Measurements from ENCODE around the gene TBC1D9B. TPM values are rescaled to one million over a fixed set of nuclear protein-coding genes. Genes with fewer than 3 reads are reported as not detected.

TBC1D9B gene
- polyA plus RNA-seq, 4 donors, result 95.6 to 112 (median 101) TPM

- no peak for DNase-seq (ENCODE audit: low read depth in 4 of 4, low spot score in 3 of 4)
Measured at GRCh38 chr5:179822444-179822990, 85.2 kb downstream of the TBC1D9B start.

GRCh38 chr5:179822059-179822432 lies 85.7 kb downstream of the TBC1D9B start:
- no peak for DNase-seq (ENCODE audit: low read depth in 4 of 4, low spot score in 3 of 4)

- peak in 3 of 4 donors; percentile 80 to 84 (median 84) for DNase-seq (ENCODE audit: low read depth in 4 of 4, low spot score in 3 of 4)
Measured at GRCh38 chr5:179821298-179822058, 86.2 kb downstream of the TBC1D9B start.

- peak in 3 of 4 donors; percentile 78 to 86 (median 79) for DNase-seq (ENCODE audit: low read depth in 4 of 4, low spot score in 3 of 4)
Measured at GRCh38 chr5:179820483-179821297, 87.0 kb downstream of the TBC1D9B start, which contains the start of gene SQSTM1. Gene SQSTM1, plus strand, starts transcription at chr5:179820905. Its CDS starts 32 bp downstream, at chr5:179820937.

GRCh38 chr5:179820127-179820482 lies 87.6 kb downstream of the TBC1D9B start:
- DNase-seq (ENCODE audit: low read depth in 4 of 4, low spot score in 3 of 4), result no peak

GRCh38 chr5:179819296-179820126 lies 88.2 kb downstream of the TBC1D9B start:
- DNase-seq (ENCODE audit: low read depth in 4 of 4, low spot score in 3 of 4), result no peak

- DNase-seq (ENCODE audit: low read depth in 4 of 4, low spot score in 3 of 4), result peak in 2 of 4 donors; percentile 72 to 81
Measured at GRCh38 chr5:179818746-179819295, 88.9 kb downstream of the TBC1D9B start.

- DNase-seq (ENCODE audit: low read depth in 4 of 4, low spot score in 3 of 4), result no peak
Measured at GRCh38 chr5:179817890-179818745, 89.6 kb downstream of the TBC1D9B start.

- no peak for DNase-seq (ENCODE audit: low read depth in 4 of 4, low spot score in 3 of 4)
Measured at GRCh38 chr5:179817470-179817840, 90.2 kb downstream of the TBC1D9B start.

- no peak for DNase-seq (ENCODE audit: low read depth in 4 of 4, low spot score in 3 of 4)
Measured at GRCh38 chr5:179816796-179817469, 90.8 kb downstream of the TBC1D9B start.

GRCh38 chr5:179816401-179816795 lies 91.3 kb downstream of the TBC1D9B start:
- DNase-seq (ENCODE audit: low read depth in 4 of 4, low spot score in 3 of 4), result no peak

GRCh38 chr5:179815491-179816249 lies 92.0 kb downstream of the TBC1D9B start:
- no peak for DNase-seq (ENCODE audit: low read depth in 4 of 4, low spot score in 3 of 4)

GRCh38 chr5:179814090-179814489 lies 93.6 kb downstream of the TBC1D9B start:
- no peak for DNase-seq (ENCODE audit: low read depth in 4 of 4, low spot score in 3 of 4)

- DNase-seq (ENCODE audit: low read depth in 4 of 4, low spot score in 3 of 4), result no peak
Measured at GRCh38 chr5:179812997-179813607, 94.6 kb downstream of the TBC1D9B start.

- no peak for DNase-seq (ENCODE audit: low read depth in 4 of 4, low spot score in 3 of 4)
Measured at GRCh38 chr5:179812135-179812825, 95.4 kb downstream of the TBC1D9B start.
